K562 (cell line): ENCODE results near the gene ADSS2.

Experiments used
- BRCA1 ChIP-seq, 2 experiments: fragments of 450-650 bp in 1 of 2; sonication (generic) in 1 of 2; formaldehyde crosslinking in 1 of 2; IDR thresholded peaks; 2 replicates each; pipeline versions ENCODE4 v1.5.0 to v1.6.1; 2017 to 2020; ENCODE audit warnings: mild to moderate bottlenecking in 1 of 2, missing genetic modification reagents in 1 of 2
- EHMT2 ChIP-seq: fragments of 450-650 bp; IDR thresholded peaks from 2 replicates; pipeline ENCODE4 v1.6.1; 2018; ENCODE audit warnings: antibody characterized with exemption
- KDM1A ChIP-seq, 2 experiments: fragments of 450-650 bp; IDR thresholded peaks; 2 replicates each; pipeline ENCODE4 v1.6.1; 2016; ENCODE audit warnings: mild to moderate bottlenecking in 2 of 2
- MXI1 ChIP-seq: IDR thresholded peaks from 2 replicates; pipeline ENCODE4 v1.6.1; 2011; ENCODE audit warnings: low read depth, mild to moderate bottlenecking, improper control_type of control experiment, low read length
- NCOA4 ChIP-seq: fragments of 450-650 bp; IDR thresholded peaks from 2 replicates; pipeline ENCODE4 v1.6.1; 2018; ENCODE audit warnings: mild to moderate bottlenecking; ENCODE audit not compliant: partially characterized antibody
- POLR2A ChIP-seq: fragments of 450-650 bp; conservative IDR thresholded peaks from 2 replicates; pipeline ENCODE4 v1.6.1; 2016
- U2AF1 ChIP-seq: fragments of 200-400 bp; formaldehyde crosslinking; optimal IDR thresholded peaks from 2 replicates; pipeline ENCODE3; 2017; ENCODE audit warnings: mild to moderate bottlenecking, low read depth, low read length, moderate library complexity
- ZNF124 ChIP-seq: sonication (generic); formaldehyde crosslinking; IDR thresholded peaks from 2 replicates; pipeline ENCODE4 v1.8.1; 2022; ENCODE audit warnings: missing genetic modification reagents

GRCh38 chr1:244367399-244368114 lies 84.2 kb downstream of the ADSS2 start:
- TF ChIP-seq POLR2A (no peak), KDM1A (IDR thresholded peaks at IDR 0.05) (no peak), ZNF124 (CRISPR knock-in tag) (no peak), EHMT2 (no peak), U2AF1 (no peak), MXI1 (no peak), NCOA4 (no peak), BRCA1 (IDR thresholded peaks at IDR 0.05) (no peak), BRCA1 (CRISPR knock-in tag; IDR thresholded peaks at IDR 0.05) (no peak)
